Endothelial cell of umbilical vein (primary cell): ENCODE measurements around the gene SLC19A1. TPM values are rescaled to one million over a fixed set of nuclear protein-coding genes. Genes with fewer than 3 reads are reported as not detected.
A peak's percentile ranks its signal among the peaks of the same experiment; 100 is the strongest.

ENCODE experiments used
- BruUV-seq: library from RNA; stranded (reverse); fragments of 400-500 nt; replicated peaks from 2 replicates; lab custom pipeline; 2021; lab: Mats Ljungman, UMichigan
- CTCF ChIA-PET: fragments of 300-600, 350-600 bp; sonication (Branson Sonifier 250); formaldehyde crosslinking; loops from one replicate; lab custom pipeline; 2021; ENCODE audit warnings: antibody characterized with exemption, inconsistent platforms; lab: Charles Lee
- POLR2A ChIA-PET: fragments of 300-600, 350-600 bp; sonication (Branson Sonifier 250); formaldehyde crosslinking; loops from one replicate; lab custom pipeline; 2021; ENCODE audit warnings: antibody characterized with exemption, inconsistent platforms; lab: Charles Lee
- DNase-seq: peaks from one replicate; pipeline ENCODE4 v3.0.0-alpha.2; 2011; ENCODE audit warnings: low read depth, low spot score
- FAIRE-seq: peaks from 2 replicates; lab custom pipeline; 2011; peaks lifted over from hg19 to GRCh38; lab: Jason Lieb, UNC
- H2AFZ ChIP-seq: 2 replicates; pipeline ENCODE4 v1.6.0; 2012; ENCODE audit warnings: low read depth, low read length, control low read depth, inconsistent platforms
- H3K27ac ChIP-seq: 2 replicates; pipeline ENCODE4 v1.5.1; 2011; ENCODE audit warnings: low read depth, mild to moderate bottlenecking, control low read depth, low read length, moderate library complexity; ENCODE audit not compliant: insufficient read depth
- H3K27me3 ChIP-seq, 2 experiments: 2 replicates each; pipeline versions ENCODE4 v1.6.0 to v1.6.1; 2011; ENCODE audit warnings: low read length in 2 of 2, mixed read lengths in 1 of 2; ENCODE audit not compliant: control insufficient read depth in 2 of 2, insufficient read depth in 2 of 2
- H3K36me3 ChIP-seq, 2 experiments: 2 replicates in 1 of 2; 3 replicates in 1 of 2; pipeline ENCODE4 v1.5.1; 2011; ENCODE audit warnings: low read length in 2 of 2, mild to moderate bottlenecking in 1 of 2, moderate library complexity in 1 of 2; ENCODE audit not compliant: control insufficient read depth in 2 of 2, insufficient read depth in 2 of 2; ENCODE audit errors: extremely low read depth in 1 of 2
- H3K4me1 ChIP-seq: 3 replicates; pipeline ENCODE4 v1.5.1; 2011; ENCODE audit warnings: mild to moderate bottlenecking, low read length; ENCODE audit not compliant: control insufficient read depth, insufficient read depth; ENCODE audit errors: extremely low read depth
- H3K4me2 ChIP-seq: 2 replicates; pipeline ENCODE4 v1.6.1; 2011; ENCODE audit warnings: low read length, control low read depth, mixed read lengths; ENCODE audit not compliant: insufficient read depth
- H3K4me3 ChIP-seq, 3 experiments: fragments of 200-600 bp in 1 of 3; sonication (generic), shearing (Covaris generic) in 1 of 3; replicated peaks in 1 of 3; 2 replicates each; pipeline ENCODE4 v1.5.1; 2011 to 2016; ENCODE audit warnings: control low read depth in 3 of 3, low read length in 3 of 3, mild to moderate bottlenecking in 2 of 3, inconsistent platforms in 1 of 3, low read depth in 1 of 3, moderate library complexity in 1 of 3; ENCODE audit not compliant: insufficient read depth in 1 of 3
- H3K79me2 ChIP-seq: 2 replicates; pipeline ENCODE4 v1.6.0; 2012; ENCODE audit warnings: low read length, inconsistent platforms; ENCODE audit not compliant: control insufficient read depth, insufficient read depth
- H3K9ac ChIP-seq: replicated peaks from 2 replicates; pipeline ENCODE3; 2011; ENCODE audit warnings: low read length, control low read depth; ENCODE audit not compliant: insufficient read depth; ENCODE audit errors: extremely low read depth
- H3K9me1 ChIP-seq: replicated peaks from 3 replicates; pipeline ENCODE4 v1.6.0; 2011; ENCODE audit warnings: mild to moderate bottlenecking, low read length; ENCODE audit not compliant: control insufficient read depth, insufficient read depth; ENCODE audit errors: extremely low read depth
- H3K9me3 ChIP-seq: replicated peaks from 2 replicates; pipeline ENCODE4 v1.5.1; 2012; ENCODE audit warnings: low read length, inconsistent platforms; ENCODE audit not compliant: control insufficient read depth, insufficient read depth
- H4K20me1 ChIP-seq: replicated peaks from 2 replicates; pipeline ENCODE3; 2011; ENCODE audit warnings: mild to moderate bottlenecking, low read length; ENCODE audit not compliant: control insufficient read depth, insufficient read depth; ENCODE audit errors: extremely low read depth
- CTCF ChIP-seq, 2 donors: IDR thresholded peaks; 1 replicate in 1 of 2; 2 replicates in 1 of 2; pipeline ENCODE4 v1.5.1; 2011; ENCODE audit warnings: low read length in 2 of 2, mild to moderate bottlenecking in 2 of 2, moderate library complexity in 2 of 2, control low read depth in 1 of 2, inconsistent platforms in 1 of 2, low read depth in 1 of 2; ENCODE audit not compliant: insufficient read depth in 1 of 2; ENCODE audit errors: extremely low read depth in 1 of 2
- EZH2 ChIP-seq: IDR thresholded peaks from 2 replicates; pipeline ENCODE4 v1.6.1; 2012; ENCODE audit warnings: borderline replicate concordance, low read depth, mild to moderate bottlenecking, moderate library complexity, low read length, inconsistent platforms; ENCODE audit not compliant: severe bottlenecking
- FOS ChIP-seq: IDR thresholded peaks from 2 replicates; pipeline ENCODE4 v1.6.1; 2011; ENCODE audit warnings: mild to moderate bottlenecking, low read length, moderate library complexity, borderline replicate concordance; ENCODE audit not compliant: insufficient read depth
- GATA2 ChIP-seq: IDR thresholded peaks from 2 replicates; pipeline ENCODE4 v1.7.0; 2011; ENCODE audit warnings: low read depth, mild to moderate bottlenecking, moderate library complexity, mixed read lengths, low read length; ENCODE audit not compliant: insufficient read length, insufficient read depth
- JUN ChIP-seq: IDR thresholded peaks from 2 replicates; pipeline ENCODE4 v1.6.1; 2011; ENCODE audit warnings: borderline replicate concordance, low read depth; ENCODE audit not compliant: insufficient read length, insufficient read depth
- MAX ChIP-seq: IDR thresholded peaks from 2 replicates; pipeline ENCODE4 v1.6.1; 2011; ENCODE audit not compliant: insufficient read depth, insufficient read length
- MYC ChIP-seq: IDR thresholded peaks from one replicate; pipeline ENCODE4 v1.6.1; 2011; ENCODE audit warnings: mild to moderate bottlenecking, low read depth, low read length
- POLR2A ChIP-seq: IDR thresholded peaks from 2 replicates; pipeline ENCODE4 v1.6.1; 2012; ENCODE audit warnings: low read depth, mild to moderate bottlenecking, control low read depth, low read length
- POLR2AphosphoS5 ChIP-seq: IDR thresholded peaks from 2 replicates; pipeline ENCODE4 v1.6.1; 2012; ENCODE audit warnings: low read depth, mild to moderate bottlenecking, control low read depth, low read length, moderate library complexity; ENCODE audit not compliant: insufficient read depth
- dilution Hi-C: fragments of 300-500 bp; cut with MboI; formaldehyde crosslinking; loops from one replicate; pipeline ENCODE4 v1.15.0; 2019; ENCODE audit warnings: low sequenced_read_pairs; ENCODE audit not compliant: extremely low pct_ligation_motif_present
- intact Hi-C: fragments of 100-400 bp; cut with micrococcal nuclease; formaldehyde crosslinking; loops from one replicate; pipeline ENCODE4 v1.10.0; 2022
- polyA plus RNA-seq, 4 experiments: library from polyadenylated mRNA; depleted of rRNA in 3 of 4; stranded (reverse) in 3 of 4; unstranded in 1 of 4; fragments of >200 nt; gene quantifications; 2 replicates each; pipeline versions ENCODE4 v1.2.1 to v1.2.3, GENCODE V29; 2011 to 2012; ENCODE audit warnings: missing spikeins in 1 of 4
- total RNA-seq: library from RNA; stranded (reverse); gene quantifications from 2 replicates; pipeline ENCODE4 v1.2.3, GENCODE V29; 2021

Gene SLC19A1
- total and polyA plus RNA-seq, 2 donors (not counting 3 experiments of a cell fraction or from before 2014, with no cell fraction given): 36.3 to 54.6 TPM

- Histone ChIP-seq H3K27ac (no peak overlapping the region), H2AFZ (no peak overlapping the region), H3K4me1 (peaks cover 28% of the 10 kb centered on the region), H3K9me1 (no peaks in the 10 kb centered on the region), H3K36me3 (no peaks in the 10 kb centered on the region), H4K20me1 (no peaks in the 10 kb centered on the region), H3K79me2 (no peaks in the 10 kb centered on the region), H3K4me2 (no peak overlapping the region), H3K9me3 (no peaks in the 10 kb centered on the region), H3K9ac (no peak overlapping the region), H3K4me3 (no peak overlapping the region), H3K27me3 (peaks cover 0 to 3% of the 10 kb centered on the region in 2 experiments)
- dilution Hi-C loops: no loop called here
- ChIA-PET CTCF (no interaction called here), POLR2A (no interaction called here)
- DNase-seq (no peak), FAIRE-seq (no peak)
- intact Hi-C loops: no loop called here
- BruUV-seq: no TSS peak
- no peak for TF ChIP-seq EZH2
- no peak for TF ChIP-seq POLR2A
Measured at GRCh38 chr21:45552696-45553391, 10.6 kb upstream of the SLC19A1 start.

- intact Hi-C loops: loop anchor here (2.0 kb wide), 1 partner anchor 259 kb away; no protein-coding TSS in a partner anchor
Measured at GRCh38 chr21:45551783-45552695, 9.8 kb upstream of the SLC19A1 start.

More at GRCh38 chr21:45551783-45552695, 9.8 kb upstream of the SLC19A1 start:
- Histone ChIP-seq H3K9ac (peak overlapping the region; percentile 19), H3K4me2 (peak overlapping the region; percentile 47), H4K20me1 (no peaks in the 10 kb centered on the region), H3K9me3 (no peaks in the 10 kb centered on the region), H3K4me3 (no peak overlapping the region), H2AFZ (peak overlapping the region; percentile 4), H3K27ac (peak overlapping the region; percentile 97), H3K36me3 (no peaks in the 10 kb centered on the region), H3K79me2 (no peaks in the 10 kb centered on the region), H3K4me1 (peaks cover 28% of the 10 kb centered on the region), H3K27me3 (peaks cover 0 to 3% of the 10 kb centered on the region in 2 experiments), H3K9me1 (no peaks in the 10 kb centered on the region)
- no peak for TF ChIP-seq MAX
- TF ChIP-seq MYC: no peak
- no peak for TF ChIP-seq POLR2AphosphoS5
- TF ChIP-seq CTCF (IDR thresholded peaks at IDR 0.05; ENCODE audit: extremely low read depth in 1 of 2, insufficient read depth in 1 of 2, low read depth in 1 of 2, low read length in 2 of 2): no peak
- TF ChIP-seq FOS: no peak
- TF ChIP-seq JUN: no peak
- no peak for TF ChIP-seq GATA2
- TF ChIP-seq POLR2A: no peak
- no peak for TF ChIP-seq EZH2
- ChIA-PET CTCF (no interaction called here), POLR2A (no interaction called here)
- dilution Hi-C loops: no loop called here
- FAIRE-seq (no peak), DNase-seq (no peak)
- BruUV-seq: no TSS peak
